T-helper 22 cell (primary cell): ENCODE results near the gene XAB2.
"Not testable (repeated sequence)": the region's sequence is repeated elsewhere in the genome, so short reads cannot be mapped to it uniquely, and the experiment has no call there.

Source experiments
- DNase-seq: peaks from one replicate; pipeline ENCODE4 v3.0.0-alpha.2; 2020; ENCODE audit warnings: low read depth

XAB2 gene

GRCh38 chr19:7648265-7649014, 19.1 kb upstream of the XAB2 start:
- DNase-seq = no peak

- DNase-seq = no peak
Observed at GRCh38 chr19:7647156-7647555, 17.8 kb upstream of the XAB2 start.

- no peak for DNase-seq
Observed at GRCh38 chr19:7646426-7646700, 17.0 kb upstream of the XAB2 start.

GRCh38 chr19:7645656-7646425, 16.5 kb upstream of the XAB2 start:
- DNase-seq = no peak

- no peak for DNase-seq
Observed at GRCh38 chr19:7645163-7645562, 15.8 kb upstream of the XAB2 start.

GRCh38 chr19:7644550-7644877, 15.2 kb upstream of the XAB2 start:
- DNase-seq = no peak

- DNase-seq = not testable (repeated sequence)
Observed at GRCh38 chr19:7643629-7644549, 14.5 kb upstream of the XAB2 start.

- DNase-seq = no peak
Observed at GRCh38 chr19:7643031-7643415, 13.7 kb upstream of the XAB2 start.

GRCh38 chr19:7642295-7643030, 13.1 kb upstream of the XAB2 start:
- DNase-seq = no peak

- DNase-seq = no peak
Observed at GRCh38 chr19:7641290-7642276, 12.2 kb upstream of the XAB2 start.

- DNase-seq = no peak
Observed at GRCh38 chr19:7640803-7641202, 11.5 kb upstream of the XAB2 start.

GRCh38 chr19:7639863-7640348, 10.6 kb upstream of the XAB2 start:
- no peak for DNase-seq

GRCh38 chr19:7638802-7639465, 9.6 kb upstream of the XAB2 start:
- no peak for DNase-seq

GRCh38 chr19:7637374-7638256, 8.3 kb upstream of the XAB2 start:
- no peak for DNase-seq

GRCh38 chr19:7636691-7637373, 7.5 kb upstream of the XAB2 start, which contains the start of gene STXBP2:
STXBP2 (plus strand) TSS chr19:7637110; CDS start chr19:7637150, 40 bp downstream.
- DNase-seq = peak; percentile 82

GRCh38 chr19:7636317-7636690, 7.0 kb upstream of the XAB2 start:
- DNase-seq = no peak

GRCh38 chr19:7635670-7636069, 6.3 kb upstream of the XAB2 start:
- no peak for DNase-seq

GRCh38 chr19:7633698-7634097, 4.4 kb upstream of the XAB2 start, which contains the start of gene PCP2:
PCP2 (minus strand) TSS chr19:7633719; CDS start chr19:7633457, 262 bp downstream.
- DNase-seq = no peak
